ENCODE measurements around the gene LIN28B.
A peak's percentile ranks its signal among the peaks of the same experiment; 100 is the strongest.

The LIN28B gene

DNA sequence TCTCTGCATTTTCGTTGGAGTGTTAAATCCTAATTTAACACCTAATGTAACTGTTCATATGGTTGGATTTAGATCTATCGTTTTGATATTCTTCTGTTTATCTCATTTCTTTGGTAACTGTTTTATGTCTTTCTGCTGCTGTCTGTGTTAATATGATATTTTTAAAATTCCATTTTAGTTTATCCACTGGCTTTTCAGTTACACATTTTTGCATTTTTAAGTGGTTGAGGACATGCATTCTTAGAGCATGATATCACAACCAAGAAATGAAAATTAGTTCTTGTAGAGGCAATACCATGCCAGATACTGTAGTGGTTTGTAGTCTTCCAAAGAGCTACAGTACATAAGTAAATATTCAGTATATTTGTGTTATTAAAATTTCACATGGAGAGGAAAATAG is 58.6 kb downstream of the LIN28B start:
- no peak for DNase-seq

DNA sequence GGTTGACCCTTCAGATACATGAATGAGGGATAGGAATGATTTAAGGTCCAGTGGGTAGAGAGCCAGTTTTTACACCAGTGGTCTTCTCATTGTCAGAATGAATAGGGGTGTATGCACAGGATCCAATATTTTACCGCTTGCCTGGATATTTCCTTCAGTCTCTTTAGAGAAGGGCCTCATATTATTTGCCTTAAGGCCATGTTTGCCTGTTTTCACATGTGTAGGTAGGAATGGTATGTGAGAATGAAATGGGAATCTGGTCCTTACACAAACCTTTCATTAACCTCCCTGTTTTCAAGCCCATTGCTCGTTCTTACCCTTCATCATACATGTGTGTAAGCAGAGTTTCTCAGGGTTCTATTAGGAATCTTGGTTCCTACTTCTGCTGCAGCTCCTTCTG is 62.4 kb downstream of the LIN28B start:
- DNase-seq: no peak

DNA sequence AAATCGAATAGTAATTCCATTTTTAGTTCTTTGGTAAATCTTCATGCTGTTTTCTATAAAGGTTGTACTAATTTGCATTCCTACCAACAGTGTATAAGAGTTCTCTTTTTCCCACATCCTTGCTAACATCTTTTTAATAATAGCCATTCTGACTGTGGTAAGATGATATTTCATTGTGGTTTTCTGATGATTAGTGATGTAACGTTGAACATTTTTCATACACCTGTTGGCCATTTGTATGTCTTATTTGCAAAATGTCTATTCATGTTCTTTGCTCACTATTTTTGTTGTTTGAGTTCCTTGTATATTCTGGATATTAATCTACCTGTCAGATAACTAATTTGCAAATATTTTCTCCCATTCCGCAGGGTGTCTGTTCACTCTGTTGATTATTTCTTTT is 64.5 kb downstream of the LIN28B start:
- DNase-seq: no peak

DNA sequence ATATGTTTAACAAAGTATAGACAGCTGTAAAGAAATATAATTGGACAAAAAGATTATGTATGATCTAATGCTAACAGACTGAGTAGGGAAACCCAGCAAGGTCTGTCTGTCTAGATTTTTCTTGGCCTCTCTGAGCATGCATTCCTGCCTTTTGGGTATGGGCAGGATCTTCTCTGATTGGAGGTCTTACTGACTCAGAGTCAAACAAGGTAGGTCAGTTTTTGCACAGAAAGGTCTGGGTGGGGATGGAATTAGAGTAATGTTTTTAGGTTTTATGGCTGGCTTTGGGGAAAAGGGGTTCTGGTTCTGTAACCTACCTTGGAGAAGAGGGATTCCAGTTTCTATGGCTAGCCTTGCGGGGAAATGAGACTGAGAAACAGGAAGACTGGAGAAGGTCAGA is 65.5 kb downstream of the LIN28B start:
- no peak for DNase-seq

DNA sequence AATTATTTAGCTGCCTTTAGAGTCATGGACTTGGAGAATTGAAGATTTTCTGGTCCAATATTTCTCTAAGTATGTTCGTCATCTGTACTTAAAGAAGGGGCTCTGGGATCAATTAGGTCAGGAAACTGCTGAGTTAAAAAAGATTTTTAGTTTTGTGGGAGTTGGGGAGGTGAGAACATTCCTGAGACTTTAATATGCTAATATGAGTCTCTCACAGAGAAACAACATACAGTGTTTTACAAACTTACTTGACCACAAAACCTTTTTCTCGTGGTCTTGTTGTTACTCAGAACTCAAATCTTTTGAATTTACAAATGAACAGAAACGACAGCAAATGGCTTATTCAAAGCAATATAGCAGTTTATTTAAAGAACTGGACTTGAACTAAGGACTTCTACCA is 67.9 kb downstream of the LIN28B start:
- DNase-seq: no peak

DNA sequence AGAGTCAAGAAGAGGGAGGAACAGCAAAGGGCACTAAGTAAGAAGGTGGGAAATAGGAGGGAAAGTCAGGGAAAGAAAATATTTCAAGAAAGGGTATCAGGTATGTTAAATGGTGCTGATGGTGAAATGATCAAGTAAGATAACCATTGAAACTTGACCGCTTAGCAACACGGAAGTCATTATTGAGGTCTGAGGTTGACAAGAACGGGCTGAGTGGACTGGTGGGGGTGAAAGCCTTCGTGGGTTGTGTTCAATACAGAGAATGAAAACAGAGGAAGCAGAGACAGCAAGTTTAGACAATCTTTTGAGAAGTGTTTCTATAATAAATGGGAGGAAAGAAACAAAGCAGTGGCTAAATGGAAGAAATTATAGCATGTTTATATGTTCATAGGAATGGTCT is 72.0 kb downstream of the LIN28B start:
- DNase-seq: no peak

DNA sequence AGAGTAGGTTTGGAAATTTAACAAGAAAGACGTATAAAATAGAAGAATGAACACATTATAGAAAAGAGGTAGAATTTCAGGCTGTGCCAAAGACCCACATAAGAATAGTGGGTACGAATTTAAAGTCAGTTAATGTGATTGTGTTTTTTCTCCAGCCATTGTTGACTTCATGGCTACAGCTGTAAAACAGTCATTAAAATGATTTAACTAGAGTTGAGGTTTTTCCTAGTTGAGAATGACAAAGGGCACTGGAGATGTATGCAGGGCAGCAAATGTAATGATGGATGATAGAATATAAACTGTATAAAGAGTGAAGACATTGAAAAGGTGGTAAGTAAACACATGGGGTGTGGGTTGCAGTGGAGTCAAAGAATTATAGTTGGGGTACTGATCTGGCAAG is 72.7 kb downstream of the LIN28B start:
- no peak for DNase-seq

DNA sequence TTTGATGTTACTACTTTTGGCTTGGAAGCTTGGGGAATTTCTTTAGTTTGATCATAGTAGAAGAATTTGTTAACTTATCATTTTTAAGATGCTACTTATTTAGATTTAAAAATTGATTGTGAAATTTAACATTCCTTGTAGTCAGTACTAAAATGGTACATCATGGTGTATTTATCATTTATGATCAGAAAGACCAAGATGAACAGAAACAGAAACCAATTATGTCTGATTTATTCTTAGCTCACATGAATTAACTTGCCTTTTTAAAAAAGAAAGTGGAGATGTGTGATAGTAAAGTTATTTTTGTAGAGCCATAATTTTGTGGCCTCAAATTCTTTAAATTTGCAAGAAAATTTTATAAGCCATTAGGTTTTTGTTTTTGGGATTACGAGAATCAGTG is 77.6 kb downstream of the LIN28B start:
- DNase-seq: no peak

DNA sequence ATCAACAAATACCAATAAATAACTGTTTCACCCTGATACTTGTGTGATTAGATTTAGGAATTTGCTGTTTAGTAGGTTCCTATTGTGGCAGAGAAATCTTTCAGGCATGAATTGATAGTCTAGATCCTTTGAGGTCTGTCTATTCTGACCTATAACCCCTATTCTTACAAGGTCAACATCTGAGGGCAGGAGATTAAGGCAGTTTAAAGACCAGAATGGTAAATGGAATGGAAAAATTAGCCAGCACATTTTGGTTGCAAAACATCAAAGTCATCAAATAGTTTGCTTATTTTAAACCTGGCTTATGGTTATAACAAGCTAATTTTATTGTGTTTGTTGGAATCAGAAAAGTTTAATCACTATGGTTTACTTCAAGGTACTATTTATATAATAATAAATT is 78.4 kb downstream of the LIN28B start:
- DNase-seq: no peak

DNA sequence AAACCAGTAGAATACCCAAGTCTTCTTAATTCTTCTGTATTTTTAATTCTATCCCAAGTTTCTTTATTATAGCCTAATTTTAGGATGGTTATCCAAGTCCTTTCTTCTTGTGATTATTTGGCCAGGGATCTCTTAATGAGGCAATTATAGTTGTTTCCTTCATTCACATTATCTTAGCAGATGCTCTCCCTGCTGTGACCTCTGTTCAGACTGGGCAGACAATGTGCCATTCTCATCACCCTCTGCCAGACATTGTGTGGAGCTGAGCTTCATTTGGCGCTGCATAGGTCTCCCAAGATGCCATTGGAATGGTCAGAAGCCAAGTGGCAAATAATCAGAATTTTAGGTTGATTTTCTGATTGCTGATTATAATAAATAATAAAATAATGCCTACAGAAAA is 79.4 kb downstream of the LIN28B start:
- no peak for DNase-seq

DNA sequence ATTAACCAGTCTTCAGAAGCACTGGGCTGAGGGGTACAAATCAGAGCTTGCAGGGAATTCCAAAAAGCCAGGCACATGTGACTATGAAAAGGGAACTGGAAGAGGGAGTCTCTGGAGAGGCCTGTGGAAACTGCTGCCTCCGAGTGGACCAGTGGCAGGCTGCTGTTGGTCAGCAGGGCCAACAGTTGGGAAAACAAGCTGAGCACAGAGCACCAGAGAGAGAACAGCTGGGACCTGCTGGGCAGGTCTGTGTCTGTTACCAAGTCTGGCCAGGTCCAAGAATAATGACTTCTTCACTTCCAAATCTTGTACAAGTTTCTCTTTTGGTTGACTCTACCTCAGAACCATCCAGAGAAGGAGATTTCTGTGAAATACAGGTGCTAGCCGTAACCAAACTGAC is 81.4 kb downstream of the LIN28B start:
- no peak for DNase-seq

DNA sequence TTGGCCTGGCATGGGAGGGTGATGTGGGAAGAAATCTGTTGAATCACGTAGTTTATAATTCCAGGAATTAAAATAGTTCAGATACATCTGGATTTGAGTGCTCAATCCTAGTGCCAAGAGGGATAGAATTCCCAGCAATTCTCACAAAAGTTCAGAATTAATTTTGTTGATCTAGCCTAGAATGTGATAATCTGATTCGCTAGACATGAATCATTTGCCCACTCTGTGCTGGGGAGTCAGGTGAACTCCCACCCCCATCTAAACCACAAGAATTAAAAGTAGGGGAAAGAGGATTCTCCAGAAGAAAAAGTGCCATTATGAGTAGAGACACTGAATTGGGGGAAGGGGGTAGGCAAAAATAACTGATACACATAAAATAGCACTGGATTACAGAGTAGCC is 85.0 kb downstream of the LIN28B start:
- no peak for DNase-seq

DNA sequence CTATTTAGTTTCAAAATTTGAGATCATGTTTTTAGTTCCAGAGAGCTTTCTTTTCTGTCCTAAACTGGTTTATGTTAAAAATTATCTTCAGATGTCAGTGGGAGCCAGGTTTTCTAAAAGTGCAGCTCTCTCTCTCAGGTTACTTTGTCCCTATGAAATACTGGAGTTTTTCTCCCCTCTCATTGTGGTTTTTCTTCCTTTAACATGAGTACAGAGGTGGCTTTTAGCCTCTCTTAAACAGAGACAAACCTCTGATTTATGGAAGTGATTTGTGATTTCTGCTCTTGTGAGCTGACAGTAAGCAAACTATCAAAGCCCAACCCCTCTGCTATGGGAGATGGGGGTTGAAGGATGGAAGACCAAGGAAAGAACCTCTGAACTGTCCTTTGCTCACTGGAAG is 85.7 kb downstream of the LIN28B start:
- no peak for DNase-seq

DNA sequence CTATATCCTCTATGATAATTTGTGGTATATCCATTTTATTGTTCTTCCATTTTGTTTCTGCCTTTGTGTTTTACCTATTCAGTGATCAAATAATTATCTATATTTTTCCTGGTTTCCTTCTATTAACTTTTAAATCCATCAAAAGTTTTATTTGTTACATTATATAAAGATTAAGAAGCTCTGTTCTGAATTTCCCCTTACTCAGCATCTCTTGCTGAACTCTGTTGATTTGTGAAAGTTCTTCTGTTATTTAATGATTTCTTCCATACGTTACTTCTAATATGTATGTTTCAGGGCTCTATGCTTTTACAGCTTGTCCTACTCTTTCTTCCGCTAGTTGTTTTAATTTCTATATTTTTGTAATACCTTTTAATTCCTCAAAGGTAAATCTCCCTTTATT is 87.1 kb downstream of the LIN28B start:
- DNase-seq: no peak

DNA sequence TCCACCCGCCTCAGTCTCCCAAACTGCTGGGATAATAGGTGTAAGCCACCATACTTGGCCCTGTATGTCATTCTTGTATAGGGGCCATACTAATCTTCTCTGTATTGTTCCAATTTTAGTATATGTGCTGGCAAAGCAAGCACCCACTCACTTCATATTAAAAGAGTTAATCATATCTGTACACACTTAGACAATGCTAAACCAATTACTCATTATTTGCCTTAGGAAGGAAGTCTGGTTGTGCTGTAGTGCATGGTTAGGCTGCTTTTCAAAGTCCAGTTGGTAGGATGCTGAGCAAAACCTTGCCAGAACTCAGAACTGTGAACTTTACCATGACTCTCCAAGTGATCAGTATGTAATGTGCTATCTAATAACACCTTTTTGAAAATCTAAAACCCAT is 88.6 kb downstream of the LIN28B start:
- peak; percentile 63 for DNase-seq

DNA sequence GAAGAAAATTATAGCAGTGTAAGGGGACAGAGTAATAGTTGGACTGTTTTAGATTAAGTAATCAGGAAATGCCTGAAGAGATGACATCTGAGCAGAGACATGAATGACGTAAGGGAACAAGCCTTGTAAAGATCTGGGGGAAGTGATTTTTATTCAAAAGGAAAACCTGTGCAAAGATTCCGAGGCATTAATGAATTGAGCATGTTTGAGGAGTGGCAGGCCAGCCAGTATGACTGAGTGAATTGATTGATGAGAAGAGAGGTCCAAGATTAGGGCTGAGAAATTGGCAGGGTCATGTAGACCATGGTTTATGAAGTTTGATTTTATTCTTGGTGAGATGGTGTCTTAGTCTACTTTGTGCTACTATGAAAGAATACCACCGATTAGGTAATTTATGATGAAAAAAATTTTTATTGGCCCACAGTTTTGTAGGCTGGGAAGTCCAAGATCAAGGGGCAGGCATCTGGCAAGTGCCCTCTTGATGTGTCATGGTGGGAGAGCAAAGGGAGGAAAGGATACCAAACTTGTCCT is 95.1 kb downstream of the LIN28B start:
- DNase-seq: no peak

DNA sequence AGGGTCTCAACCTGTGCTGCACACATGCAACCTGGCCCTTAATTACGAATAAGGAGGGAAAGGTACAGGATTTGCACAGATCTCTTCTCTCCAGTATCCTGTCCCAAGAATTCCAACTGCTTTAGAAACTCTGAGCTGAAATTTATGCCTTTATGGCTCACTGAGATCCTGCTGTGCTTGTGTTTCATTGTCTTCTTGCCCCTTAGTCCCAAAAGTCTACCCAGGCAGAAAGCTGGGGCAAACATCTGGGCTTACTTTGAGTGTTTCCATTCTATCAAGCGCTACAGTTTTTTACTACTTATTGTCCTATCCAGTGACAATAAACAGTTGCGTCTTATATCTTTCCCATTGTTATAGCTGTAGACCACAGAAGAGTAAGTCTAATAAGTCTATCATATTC is 99.7 kb downstream of the LIN28B start:
- DNase-seq: no peak

DNA sequence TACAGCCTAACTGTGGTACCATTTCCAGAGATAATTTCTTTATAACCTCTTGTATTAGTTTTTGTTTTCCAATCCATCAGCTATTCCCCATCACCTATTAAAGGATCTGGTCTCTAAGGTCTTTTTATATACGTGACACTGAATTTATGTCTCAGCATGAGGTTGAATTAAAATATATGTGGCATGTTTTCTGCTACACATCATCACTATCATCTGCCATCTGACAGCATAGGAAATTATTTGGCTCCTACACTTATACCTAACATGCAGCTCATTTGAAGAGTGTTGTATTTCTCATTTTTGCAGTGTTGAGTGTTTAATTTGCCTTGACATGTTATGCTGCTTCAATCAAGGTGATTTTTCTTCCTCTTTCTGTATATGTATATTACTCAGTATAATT is 100.3 kb downstream of the LIN28B start:
- no peak for DNase-seq

DNA sequence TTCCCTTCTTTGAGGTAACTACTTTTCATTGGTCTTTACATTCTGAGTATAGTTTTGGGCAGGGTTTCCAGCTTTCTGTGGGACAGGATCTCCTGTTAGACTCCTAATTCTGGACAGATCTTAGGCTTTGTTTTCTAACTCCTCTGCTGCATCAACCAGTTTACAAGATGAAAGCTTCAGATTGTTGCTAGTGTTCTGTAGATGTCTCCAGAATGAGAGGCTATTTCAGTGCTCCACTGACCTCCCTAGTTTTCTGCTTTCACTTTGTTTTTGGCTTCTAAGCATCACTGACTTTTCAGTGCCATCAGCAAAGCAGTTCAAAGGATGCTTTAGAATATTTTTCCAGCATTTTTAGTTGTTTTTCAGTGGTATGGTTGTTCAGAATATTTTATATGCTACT is 101.4 kb downstream of the LIN28B start:
- DNase-seq: no peak

DNA sequence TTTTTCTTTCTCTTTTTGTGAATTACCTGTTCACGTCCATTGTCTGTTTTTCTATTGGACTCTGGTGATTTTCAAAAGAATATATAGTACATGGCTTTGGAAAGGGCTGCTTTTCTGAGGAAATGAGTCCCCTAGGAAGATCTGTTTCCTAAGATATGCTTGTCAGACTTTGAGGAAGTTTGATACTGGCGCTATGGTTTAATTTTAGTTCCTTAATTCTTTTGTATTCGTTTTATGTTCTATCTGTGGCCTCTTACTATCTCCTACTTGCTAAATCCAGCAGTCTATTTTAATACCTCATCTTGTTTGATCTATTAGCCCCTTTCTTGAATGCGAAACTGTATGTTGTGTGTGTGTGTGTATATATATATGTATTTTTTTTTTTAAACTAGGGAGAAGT is 101.9 kb downstream of the LIN28B start:
- no peak for DNase-seq

DNA sequence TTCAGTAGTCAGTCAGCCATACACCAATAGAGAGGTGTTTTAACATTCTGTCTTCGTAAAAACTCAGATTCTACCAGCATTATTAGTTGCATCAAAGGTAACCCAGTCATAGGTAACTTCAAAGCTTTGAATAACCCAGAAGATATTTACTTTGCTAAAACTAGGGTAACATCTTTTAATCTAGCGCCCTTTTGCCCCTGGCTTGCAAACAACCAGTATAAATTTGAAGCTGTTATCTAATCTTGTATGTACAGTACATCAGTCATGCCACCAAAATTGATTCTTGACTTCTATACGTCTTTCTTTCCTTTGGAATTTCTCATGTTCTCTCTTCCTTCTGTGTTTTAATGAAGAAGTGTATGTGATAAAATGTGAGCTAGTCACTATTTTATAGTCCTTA is 109.3 kb downstream of the LIN28B start:
- no peak for DNase-seq

DNA sequence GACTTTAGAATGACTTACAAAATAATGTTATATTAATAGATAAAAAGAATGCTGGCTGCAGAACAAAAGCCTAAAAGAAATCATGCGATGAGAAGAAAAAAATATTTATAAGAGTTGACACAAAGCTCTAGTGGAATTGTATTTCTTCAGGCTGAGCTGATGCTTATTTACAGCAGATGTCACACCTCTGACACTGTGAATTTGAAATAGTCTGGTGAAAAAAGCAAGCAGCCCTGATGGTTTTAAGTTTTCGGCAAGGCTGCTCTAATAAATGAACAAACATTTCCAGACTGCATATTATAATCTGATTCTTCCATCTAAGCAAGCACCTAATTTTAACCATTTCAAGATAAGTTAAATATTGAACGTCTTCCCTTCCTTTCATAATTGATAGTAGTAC is 109.9 kb downstream of the LIN28B start:
- no peak for DNase-seq

DNA sequence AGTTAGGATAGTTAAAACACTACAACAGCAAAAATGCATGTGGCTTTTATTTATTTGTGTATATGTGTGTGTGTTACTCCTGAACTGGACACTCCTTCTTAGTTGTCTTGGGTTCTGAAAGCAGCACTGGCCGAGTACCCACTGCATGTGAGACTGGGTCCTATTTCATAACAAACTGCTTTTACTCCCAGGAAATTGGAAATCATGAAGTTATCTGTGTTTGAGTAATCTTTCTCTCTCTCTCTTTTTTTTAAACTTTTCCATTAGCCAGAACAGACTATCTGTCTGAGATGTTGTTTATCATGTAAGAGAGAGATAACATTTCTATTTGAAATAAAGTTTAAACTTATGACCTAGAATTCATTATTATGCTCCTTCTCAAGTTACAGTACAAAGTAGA is 110.4 kb downstream of the LIN28B start:
- DNase-seq: no peak

DNA sequence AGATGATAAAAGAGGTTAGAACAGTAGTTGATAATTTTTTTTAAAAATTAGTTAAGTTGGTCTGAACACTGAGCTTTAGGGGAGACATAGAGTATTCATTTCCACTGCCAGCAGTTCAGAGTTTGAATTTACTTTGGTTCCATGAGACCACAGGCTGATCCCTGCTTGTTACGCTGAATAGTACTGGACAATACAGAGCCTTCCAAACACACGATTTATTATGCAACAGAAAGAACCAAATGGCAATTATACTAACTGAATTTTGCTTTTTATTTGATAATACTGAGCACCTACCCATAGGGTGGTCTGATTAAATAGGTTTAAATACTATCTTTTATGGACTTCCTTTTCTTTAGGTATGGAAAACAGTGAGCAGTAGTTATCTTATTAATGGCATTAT is 111.5 kb downstream of the LIN28B start:
- DNase-seq: no peak

DNA sequence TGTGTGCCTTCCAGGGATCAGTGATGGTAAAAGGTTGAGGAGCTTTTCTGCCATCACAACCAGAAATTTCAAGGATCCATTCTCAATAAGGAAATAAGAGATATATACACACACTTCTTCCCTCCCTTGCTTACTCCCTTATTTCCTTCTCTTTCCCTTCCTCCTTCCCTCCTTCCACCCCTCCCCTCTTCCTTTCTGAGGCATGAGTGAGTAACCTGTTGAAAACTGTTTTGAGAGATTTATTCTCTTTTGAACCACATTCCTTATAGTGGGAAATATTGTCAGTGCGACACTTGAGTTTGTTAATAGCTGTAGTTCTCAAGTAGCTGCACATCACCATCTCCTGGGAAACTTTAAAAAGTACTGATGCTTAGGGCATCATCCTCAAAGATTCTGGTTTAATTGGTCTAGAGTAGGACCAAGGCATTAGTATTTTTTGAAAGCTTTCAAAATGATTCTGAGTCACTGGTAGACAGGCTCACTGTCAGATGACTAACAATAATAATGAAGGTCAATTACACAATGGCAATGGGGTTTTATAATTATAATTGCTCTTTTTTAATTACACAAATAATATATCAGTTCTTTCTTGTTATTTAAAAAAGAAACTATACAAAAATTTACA is 113.0 kb downstream of the LIN28B start:
- DNase-seq: no peak

DNA sequence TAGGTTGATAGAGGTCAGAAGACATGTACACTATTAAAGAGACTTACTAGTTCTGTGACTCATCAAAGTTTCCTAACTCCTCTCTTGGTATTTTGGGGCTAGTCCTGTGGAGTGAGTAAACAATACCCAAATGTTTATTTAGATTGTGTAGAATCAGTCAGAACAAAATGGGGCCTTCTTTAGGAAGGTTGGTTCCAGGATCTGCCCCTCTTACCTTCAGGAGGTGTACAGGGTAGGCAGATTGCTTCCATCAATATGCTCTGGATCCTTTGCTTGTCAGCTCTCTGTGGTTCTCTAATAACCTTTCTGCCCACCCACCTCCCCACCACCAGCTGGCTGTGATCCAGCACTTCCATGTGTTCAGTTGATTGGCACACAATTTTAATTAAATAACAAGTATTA is 115.9 kb downstream of the LIN28B start:
- DNase-seq: no peak
